HUDEP-2 (cell line): ENCODE data around the gene ZFAND3.

Experiments
- DNase-seq, 76 experiments: peaks; one replicate each; lab custom pipeline; 2025; ENCODE audit not compliant: unreplicated experiment in 76 of 76; lab: John Stamatoyannopoulos, UW

ZFAND3 gene

GRCh38 chr6:37794825-37795224 lies 24.7 kb upstream of the ZFAND3 start:
- no peak for DNase-seq

GRCh38 chr6:37798436-37799262 lies 20.9 kb upstream of the ZFAND3 start:
- DNase-seq: no peak

- no peak for DNase-seq
Observed at GRCh38 chr6:37799263-37799644, 20.3 kb upstream of the ZFAND3 start.

GRCh38 chr6:37800703-37801604 lies 18.6 kb upstream of the ZFAND3 start:
- DNase-seq: no peak

GRCh38 chr6:37801605-37801940 lies 18.0 kb upstream of the ZFAND3 start:
- DNase-seq: no peak

- no peak for DNase-seq
Observed at GRCh38 chr6:37802810-37803209, 16.7 kb upstream of the ZFAND3 start.

- DNase-seq: no peak
Observed at GRCh38 chr6:37804586-37804985, 14.9 kb upstream of the ZFAND3 start.

- DNase-seq: no peak
Observed at GRCh38 chr6:37806213-37806612, 13.3 kb upstream of the ZFAND3 start.

- no peak for DNase-seq
Observed at GRCh38 chr6:37807656-37808055, 11.9 kb upstream of the ZFAND3 start.

- peak in 6 of 76 experiments; percentile 7 to 32 (median 12) for DNase-seq
Observed at GRCh38 chr6:37809197-37809543, 10.4 kb upstream of the ZFAND3 start.

GRCh38 chr6:37812841-37813240 lies 6.7 kb upstream of the ZFAND3 start:
- no peak for DNase-seq

- DNase-seq: no peak
Observed at GRCh38 chr6:37814374-37814773, 5.2 kb upstream of the ZFAND3 start.

- no peak for DNase-seq
Observed at GRCh38 chr6:37816599-37817375, 2.7 kb upstream of the ZFAND3 start.

- peak in 74 of 76 experiments; percentile 70 to 100 (median 96) for DNase-seq
Observed at GRCh38 chr6:37818536-37819176, 871 bp upstream of the ZFAND3 start.

- peak in 24 of 76 experiments; percentile 10 to 40 (median 22) for DNase-seq
Observed at GRCh38 chr6:37819802-37820717, 533 bp downstream of the ZFAND3 start.

GRCh38 chr6:37820718-37821079 lies 1.2 kb downstream of the ZFAND3 start:
- no peak for DNase-seq

GRCh38 chr6:37821446-37821845 lies 1.9 kb downstream of the ZFAND3 start:
- peak in 1 of 76 experiments; percentile 18 for DNase-seq

- peak in 73 of 76 experiments; percentile 33 to 95 (median 87) for DNase-seq
Observed at GRCh38 chr6:37822851-37823682, 3.5 kb downstream of the ZFAND3 start.

GRCh38 chr6:37824170-37824569 lies 4.6 kb downstream of the ZFAND3 start:
- no peak for DNase-seq
